Natural killer cell (primary cell): ENCODE results near the gene NOTCH3. TPM values are rescaled to one million over a fixed set of nuclear protein-coding genes. Genes with fewer than 3 reads are reported as not detected.

Experiments used
- ATAC-seq, 3 donors: fragments of 150-1000 bp in 2 of 3; fragments of 200-7000 bp in 1 of 3; cut with Tn5 transposase; 1 replicate in 1 of 3; 2 replicates in 2 of 3; pipeline ENCODE4 v1.10.0; 2021; ENCODE audit warnings: mild to moderate bottlenecking in 2 of 3, moderate library complexity in 2 of 3
- DNase-seq, 2 donors: peaks; one replicate each; pipeline versions ENCODE4 v3.0.0 to v3.0.0-alpha.2; 2013 to 2021; ENCODE audit warnings: mixed read lengths in 1 of 2
- H3K27ac ChIP-seq: one replicate; pipeline ENCODE4 v1.5.1; 2013; ENCODE audit warnings: mild to moderate bottlenecking, low read length
- H3K27me3 ChIP-seq: one replicate; pipeline ENCODE4 v1.6.1; 2013; ENCODE audit warnings: low read length; ENCODE audit not compliant: control insufficient read depth, insufficient read depth
- H3K36me3 ChIP-seq: one replicate; pipeline ENCODE4 v1.6.1; 2013; ENCODE audit warnings: low read length; ENCODE audit not compliant: control insufficient read depth, insufficient read depth
- H3K4me1 ChIP-seq: one replicate; pipeline ENCODE4 v1.6.1; 2013; ENCODE audit warnings: low read length; ENCODE audit not compliant: control insufficient read depth, insufficient read depth
- H3K4me3 ChIP-seq: one replicate; pipeline ENCODE4 v1.5.1; 2013; ENCODE audit warnings: low read length
- H3K9me3 ChIP-seq: one replicate; pipeline ENCODE4 v1.6.1; 2013; ENCODE audit warnings: low read length; ENCODE audit not compliant: control insufficient read depth, insufficient read depth
- H3K27ac Mint-ChIP-seq, 2 donors: one replicate each; pipeline ENCODE4 v1.8.0; 2022; ENCODE audit warnings: mild to moderate bottlenecking in 2 of 2, mixed read lengths in 2 of 2, moderate library complexity in 1 of 2
- H3K27me3 Mint-ChIP-seq, 2 donors: one replicate each; pipeline ENCODE4 v1.8.0; 2022; ENCODE audit warnings: low read depth in 2 of 2, mixed read lengths in 2 of 2
- H3K36me3 Mint-ChIP-seq: one replicate; pipeline ENCODE4 v1.8.0; 2022; ENCODE audit warnings: mixed read lengths
- H3K4me1 Mint-ChIP-seq, 2 donors: one replicate each; pipeline ENCODE4 v1.8.0; 2022; ENCODE audit warnings: mixed read lengths in 2 of 2
- H3K4me3 Mint-ChIP-seq: one replicate; pipeline ENCODE4 v1.8.0; 2022; ENCODE audit warnings: mild to moderate bottlenecking, moderate library complexity, mixed read lengths
- H3K9me3 Mint-ChIP-seq, 2 donors: one replicate each; pipeline ENCODE4 v1.8.0; 2022; ENCODE audit warnings: mixed read lengths in 2 of 2
- WGBS: methylation state at CpG from one replicate; pipeline ENCODE4 v1.1.7; 2013; ENCODE audit warnings: missing lambda C conversion rate; ENCODE audit not compliant: insufficient coverage; 5-methylcytosine and 5-hydroxymethylcytosine counted together
- intact Hi-C: fragments of 100-400 bp; cut with micrococcal nuclease; formaldehyde crosslinking; loops from one replicate; pipeline ENCODE4 v1.14.2; 2022
- total RNA-seq, 4 donors: library from RNA; stranded (reverse); fragments of 120-200 nt in 1 of 4; gene quantifications; one replicate each; pipeline versions ENCODE4 v1.2.3 to v1.2.4, GENCODE V29; 2013 to 2022
- TF ChIP-seq, protein P1 (sequence below): fragments of 200-600 bp; IDR thresholded peaks from one replicate; pipeline ENCODE4 v1.8.0; 2022; ENCODE audit warnings: antibody characterized with exemption

NOTCH3 gene
- total RNA-seq, 3 donors from 2014 or later (not counting 1 experiment from before 2014, with no cell fraction given): 0.25 to 0.26 TPM; not detected in 1

DNA sequence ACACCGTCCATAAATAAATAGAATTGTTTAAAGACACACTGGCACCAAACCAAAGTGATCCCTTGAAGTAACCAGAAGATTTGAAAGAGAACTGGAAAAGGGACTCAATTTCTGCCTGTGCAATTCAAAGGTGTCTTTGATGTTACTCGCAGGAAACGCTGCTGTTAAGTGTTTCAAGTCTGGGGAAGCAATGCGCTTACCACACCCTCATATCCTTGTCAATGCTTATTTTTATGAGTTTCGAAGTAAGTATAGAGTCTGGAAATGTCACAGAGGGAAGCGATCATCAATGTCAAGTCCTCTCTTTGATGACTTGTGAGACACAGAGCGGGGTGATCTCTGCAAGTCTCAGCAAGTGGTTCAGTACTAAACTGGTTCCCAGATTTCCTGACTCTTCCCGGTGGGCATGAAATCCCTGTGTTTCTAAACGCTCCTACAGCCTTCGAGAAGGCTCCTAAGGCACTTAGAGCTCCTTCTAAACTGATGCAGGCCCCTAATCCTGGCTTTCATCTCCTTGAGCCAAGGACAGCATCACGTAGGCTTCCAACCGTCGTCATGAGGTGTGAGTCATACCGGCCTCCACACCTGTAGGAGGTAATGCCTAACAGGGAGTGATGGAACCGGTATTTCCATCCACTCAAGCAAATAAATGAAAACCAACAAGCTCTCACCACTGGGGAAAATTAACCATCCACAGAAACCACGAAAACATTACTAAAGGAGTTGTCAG lies 70.8 kb downstream of the NOTCH3 start:
- Mint-ChIP-seq H3K9me3 (no peaks in the 10 kb centered on the region), H3K27me3 (peaks cover 4 to 15% of the 10 kb centered on the region in 2 donors), H3K27ac (no peak overlapping the region), H3K4me1 (peaks cover 8 to 10% of the 10 kb centered on the region in 2 donors), H3K36me3 (no peaks in the 10 kb centered on the region), H3K4me3 (no peak overlapping the region)
- peaks cover 4% of the 10 kb centered on the region for H3K4me1 ChIP-seq
- 79% methylated on average over 13 of the region's 16 CpGs for WGBS
- ATAC-seq (no peak), DNase-seq (peak in 1 of 2 donors; percentile 68)
- H3K36me3 ChIP-seq: no peaks in the 10 kb centered on the region
- no peak overlapping the region for H3K4me3 ChIP-seq
- H3K9me3 ChIP-seq: no peaks in the 10 kb centered on the region
- H3K27me3 ChIP-seq: peaks cover 3% of the 10 kb centered on the region
- no peak overlapping the region for H3K27ac ChIP-seq
- TF ChIP-seq, protein P1, sequence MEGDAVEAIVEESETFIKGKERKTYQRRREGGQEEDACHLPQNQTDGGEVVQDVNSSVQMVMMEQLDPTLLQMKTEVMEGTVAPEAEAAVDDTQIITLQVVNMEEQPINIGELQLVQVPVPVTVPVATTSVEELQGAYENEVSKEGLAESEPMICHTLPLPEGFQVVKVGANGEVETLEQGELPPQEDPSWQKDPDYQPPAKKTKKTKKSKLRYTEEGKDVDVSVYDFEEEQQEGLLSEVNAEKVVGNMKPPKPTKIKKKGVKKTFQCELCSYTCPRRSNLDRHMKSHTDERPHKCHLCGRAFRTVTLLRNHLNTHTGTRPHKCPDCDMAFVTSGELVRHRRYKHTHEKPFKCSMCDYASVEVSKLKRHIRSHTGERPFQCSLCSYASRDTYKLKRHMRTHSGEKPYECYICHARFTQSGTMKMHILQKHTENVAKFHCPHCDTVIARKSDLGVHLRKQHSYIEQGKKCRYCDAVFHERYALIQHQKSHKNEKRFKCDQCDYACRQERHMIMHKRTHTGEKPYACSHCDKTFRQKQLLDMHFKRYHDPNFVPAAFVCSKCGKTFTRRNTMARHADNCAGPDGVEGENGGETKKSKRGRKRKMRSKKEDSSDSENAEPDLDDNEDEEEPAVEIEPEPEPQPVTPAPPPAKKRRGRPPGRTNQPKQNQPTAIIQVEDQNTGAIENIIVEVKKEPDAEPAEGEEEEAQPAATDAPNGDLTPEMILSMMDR: no peak
- intact Hi-C loops: no loop called here

DNA sequence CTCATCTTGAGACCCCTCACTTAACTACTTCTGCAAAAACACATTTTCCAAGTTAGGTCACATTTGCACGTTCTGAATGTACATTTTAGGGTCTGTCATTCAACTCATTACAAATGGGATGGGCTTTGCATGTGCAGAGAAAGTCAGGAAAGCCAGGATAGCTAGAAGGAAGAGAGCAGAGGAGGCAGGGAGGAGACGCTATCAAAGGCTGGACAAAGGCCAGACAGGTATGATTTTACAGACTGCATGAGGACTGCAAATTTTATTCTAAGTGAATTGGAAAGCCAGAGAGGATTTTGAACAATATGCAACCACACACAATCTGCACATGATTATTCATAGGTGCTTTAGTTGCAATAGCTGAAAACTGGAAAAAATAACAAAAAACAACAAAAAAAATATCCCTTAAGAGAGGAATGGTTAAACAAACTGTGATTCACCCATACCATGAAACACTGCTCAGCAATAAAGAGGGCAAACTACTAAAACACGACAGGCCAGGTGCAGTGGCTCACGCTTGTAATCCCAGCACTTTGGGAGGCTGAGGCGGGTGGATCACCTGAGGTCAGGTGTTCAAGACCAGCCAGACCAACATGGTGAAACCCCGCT lies 72.5 kb downstream of the NOTCH3 start:
- Mint-ChIP-seq H3K4me1 (peaks cover 17 to 24% of the 10 kb centered on the region in 2 donors), H3K27me3 (peaks cover 4 to 15% of the 10 kb centered on the region in 2 donors), H3K27ac (no peak overlapping the region), H3K36me3 (no peaks in the 10 kb centered on the region), H3K9me3 (no peaks in the 10 kb centered on the region), H3K4me3 (no peak overlapping the region)
- no peak overlapping the region for H3K4me3 ChIP-seq
- no peaks in the 10 kb centered on the region for H3K9me3 ChIP-seq
- no peaks in the 10 kb centered on the region for H3K36me3 ChIP-seq
- H3K4me1 ChIP-seq: peaks cover 17% of the 10 kb centered on the region
- TF ChIP-seq, protein P1: no peak
- DNase-seq (no peak), ATAC-seq (no peak)
- intact Hi-C loops: no loop called here
- H3K27ac ChIP-seq: no peak overlapping the region
- 93% methylated on average over 6 of the region's 6 CpGs for WGBS
- peaks cover under 1% of the 10 kb centered on the region for H3K27me3 ChIP-seq

DNA sequence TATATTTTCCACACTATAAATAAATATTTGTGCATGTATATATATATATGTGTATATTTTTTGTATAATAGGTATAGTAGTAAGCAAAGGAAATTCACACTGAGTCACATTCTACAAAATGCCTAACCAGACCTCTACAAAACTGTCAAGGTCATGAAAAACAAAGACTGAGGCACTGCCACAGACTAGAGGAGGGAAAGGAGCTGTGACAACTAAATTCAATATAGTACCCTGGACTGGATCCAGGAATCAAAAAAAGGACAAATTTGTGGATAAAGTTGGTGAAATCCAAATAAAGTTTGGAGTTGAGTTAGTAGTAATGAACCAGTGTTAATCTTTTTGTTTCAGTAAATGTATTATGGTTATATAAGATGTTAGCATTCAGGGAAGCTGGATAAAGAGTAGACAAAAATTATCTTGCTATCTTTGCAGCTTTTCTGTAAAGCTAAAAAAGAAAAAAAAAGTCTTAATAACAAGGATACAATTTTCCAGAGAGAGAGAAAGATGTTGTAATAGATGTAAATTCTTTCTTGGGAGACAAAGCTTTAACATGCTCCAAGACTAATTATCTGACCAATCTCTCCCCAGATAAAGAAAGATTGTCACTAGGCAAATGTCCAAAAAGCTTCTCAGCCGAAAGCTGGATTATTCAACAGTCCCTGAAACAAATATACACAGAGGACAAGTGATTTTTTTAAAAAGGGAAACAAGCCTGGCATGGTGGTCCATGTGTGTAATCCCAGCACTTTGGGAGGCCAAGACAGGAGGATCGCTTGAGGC lies 74.5 kb downstream of the NOTCH3 start:
- Histone ChIP-seq H3K4me3 (peak overlapping the region; percentile 80), H3K27ac (peak overlapping the region; percentile 54), H3K4me1 (peaks cover 17% of the 10 kb centered on the region), H3K27me3 (no peaks in the 10 kb centered on the region), H3K9me3 (no peaks in the 10 kb centered on the region), H3K36me3 (peaks cover 2% of the 10 kb centered on the region)
- Mint-ChIP-seq H3K9me3 (no peaks in the 10 kb centered on the region), H3K36me3 (no peaks in the 10 kb centered on the region), H3K27ac (peak overlapping the region; percentile 96 to 99), H3K4me1 (peaks cover 17 to 24% of the 10 kb centered on the region in 2 donors), H3K4me3 (no peak overlapping the region), H3K27me3 (peaks cover 4 to 7% of the 10 kb centered on the region in 2 donors)
- DNase-seq (peak in 1 of 2 donors; percentile 24), ATAC-seq (no peak)
- TF ChIP-seq, protein P1: no peak
- WGBS: 78% methylated on average over 2 of the region's 2 CpGs
- intact Hi-C loops: no loop called here
